SHP77 (cell line): ENCODE measurements around the gene ABLIM3.
"Not testable (repeated sequence)": the region's sequence is repeated elsewhere in the genome, so short reads cannot be mapped to it uniquely, and the experiment has no call there.

Experiments used
- DNase-seq, 2 experiments: peaks; one replicate each; lab custom pipeline; 2025; lab: John Stamatoyannopoulos, UW

ABLIM3 gene

GRCh38 chr5:149257889-149258705 is 116.8 kb downstream of the ABLIM3 start:
- DNase-seq: no peak

DNA sequence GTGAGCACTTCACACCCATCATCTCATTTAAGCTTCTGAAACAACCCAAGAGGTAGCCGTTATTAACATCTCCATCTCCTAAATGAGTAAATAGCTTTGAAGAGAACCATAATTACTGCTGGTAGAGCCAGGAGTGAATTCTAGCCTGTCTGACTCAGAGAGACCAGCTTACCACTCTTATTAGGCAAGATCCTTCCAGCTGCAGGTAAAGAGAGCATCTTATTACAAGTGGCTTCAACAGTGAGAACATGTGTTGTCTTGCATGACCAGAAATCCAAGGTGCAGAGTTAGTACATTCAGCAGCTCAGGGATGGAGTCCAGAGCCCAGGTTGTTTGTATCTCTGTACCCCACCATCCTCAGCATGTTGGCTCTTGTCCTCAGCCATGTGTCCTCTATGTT is 119.5 kb downstream of the ABLIM3 start:
- no peak for DNase-seq

DNA sequence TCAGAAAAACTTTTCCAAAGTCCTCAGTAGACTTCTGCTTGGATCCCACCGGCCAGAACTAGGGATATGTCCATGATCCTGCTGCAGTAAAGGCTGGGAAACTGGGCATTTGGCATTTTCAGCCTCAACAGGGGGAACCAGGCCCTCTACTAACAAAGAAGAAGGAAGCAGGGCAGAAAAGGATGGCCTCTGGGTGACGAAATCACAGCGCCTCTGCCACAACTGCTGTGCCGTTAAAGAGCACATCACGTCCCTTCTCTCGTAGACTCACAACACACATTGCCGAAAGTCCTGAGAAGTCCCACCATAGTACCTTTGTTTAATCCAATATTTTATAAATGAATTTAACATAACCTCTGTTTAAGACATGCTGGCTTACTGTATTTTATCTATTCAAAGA is 120.0 kb downstream of the ABLIM3 start:
- no peak for DNase-seq

- no peak for DNase-seq
Observed at GRCh38 chr5:149262315-149262714, 121.0 kb downstream of the ABLIM3 start.

- peak; percentile 10 to 66 for DNase-seq
Observed at GRCh38 chr5:149264439-149265067, 123.3 kb downstream of the ABLIM3 start.

GRCh38 chr5:149265068-149265465 is 123.8 kb downstream of the ABLIM3 start:
- DNase-seq: no peak

DNA sequence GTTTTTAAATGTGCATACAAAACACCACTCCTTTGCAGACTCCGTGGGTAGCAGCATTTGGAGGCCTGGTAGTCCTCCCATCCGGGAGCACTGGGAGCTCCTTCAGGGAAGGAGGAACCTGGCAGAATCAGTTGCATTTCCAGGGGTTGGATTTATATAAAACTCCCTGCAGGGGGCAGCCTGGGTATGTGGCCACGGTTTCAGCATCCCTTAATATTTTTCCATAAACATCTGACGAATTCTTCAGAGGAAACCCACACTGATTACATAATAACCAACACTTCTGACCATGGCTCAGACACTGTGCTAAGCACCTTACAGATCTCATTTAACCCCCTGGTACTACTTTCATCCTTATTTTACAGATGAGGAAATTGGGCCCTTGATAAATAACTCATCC is 124.3 kb downstream of the ABLIM3 start:
- DNase-seq: peak in 1 of 2 experiments; percentile 9

DNA sequence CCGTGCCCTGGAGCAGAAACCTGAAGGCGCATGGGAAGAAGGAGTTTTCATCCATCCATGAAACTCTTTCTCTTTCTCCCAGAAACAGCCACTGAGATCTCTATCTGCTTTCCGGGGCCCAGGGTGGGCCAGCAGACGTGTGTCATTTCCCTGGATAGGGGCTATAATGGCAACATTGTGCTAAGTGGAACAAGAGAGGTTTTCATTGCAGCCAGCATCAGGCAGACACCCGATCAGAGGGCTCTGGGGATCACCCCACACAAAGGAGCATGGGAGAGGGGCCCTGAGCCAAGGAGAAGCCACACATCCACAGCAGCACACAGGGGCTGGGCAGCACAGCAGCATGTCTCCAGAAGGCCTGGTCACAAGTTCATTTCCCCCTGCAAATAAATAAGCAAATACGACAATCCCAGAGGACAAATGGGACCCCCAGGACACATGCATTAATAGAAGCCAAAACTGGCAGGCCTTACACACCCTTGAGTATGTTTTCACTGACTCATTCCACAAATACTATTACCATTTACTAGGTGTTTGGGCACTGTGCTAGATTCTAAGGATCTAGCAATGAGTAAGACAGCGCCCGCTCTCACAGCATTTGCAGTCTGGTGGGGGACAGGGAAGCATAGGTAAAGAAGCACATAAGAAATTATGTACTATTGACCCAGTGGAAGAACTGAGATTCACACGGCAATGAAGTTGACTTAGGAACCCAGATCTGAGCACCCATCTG is 126.1 kb downstream of the ABLIM3 start:
- no peak for DNase-seq

DNA sequence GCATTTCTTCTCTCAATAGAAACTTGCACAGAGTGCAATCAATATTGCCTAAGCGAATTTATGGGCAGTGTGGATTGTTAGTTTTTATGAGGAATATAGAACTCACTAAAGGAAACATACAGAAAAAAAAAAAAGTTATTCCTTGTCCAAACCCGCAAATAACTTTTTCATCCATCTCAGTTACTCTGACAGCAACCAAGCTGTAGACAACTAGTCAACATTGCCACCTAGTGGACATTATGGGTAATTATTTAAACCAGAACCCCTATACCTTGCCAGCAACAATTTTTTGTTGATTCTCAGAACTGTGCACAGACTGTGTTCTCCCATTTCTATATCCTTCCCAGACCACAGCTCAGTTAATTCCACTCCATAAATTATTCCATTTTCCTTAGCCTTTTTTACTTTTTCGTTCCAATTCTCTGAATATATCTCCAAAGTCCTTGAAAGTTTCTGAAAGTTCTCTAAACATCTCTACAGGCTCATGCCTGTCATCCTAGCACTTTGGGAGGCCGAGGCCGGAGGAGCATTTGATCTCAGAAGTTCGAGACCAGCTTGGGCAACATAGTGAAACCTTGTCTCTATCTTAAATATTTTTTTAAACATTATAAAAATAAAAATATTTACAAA is 127.8 kb downstream of the ABLIM3 start:
- peak; percentile 29 to 59 for DNase-seq

- DNase-seq: peak in 1 of 2 experiments; percentile 20
Observed at GRCh38 chr5:149271195-149271715, 130.0 kb downstream of the ABLIM3 start.

DNA sequence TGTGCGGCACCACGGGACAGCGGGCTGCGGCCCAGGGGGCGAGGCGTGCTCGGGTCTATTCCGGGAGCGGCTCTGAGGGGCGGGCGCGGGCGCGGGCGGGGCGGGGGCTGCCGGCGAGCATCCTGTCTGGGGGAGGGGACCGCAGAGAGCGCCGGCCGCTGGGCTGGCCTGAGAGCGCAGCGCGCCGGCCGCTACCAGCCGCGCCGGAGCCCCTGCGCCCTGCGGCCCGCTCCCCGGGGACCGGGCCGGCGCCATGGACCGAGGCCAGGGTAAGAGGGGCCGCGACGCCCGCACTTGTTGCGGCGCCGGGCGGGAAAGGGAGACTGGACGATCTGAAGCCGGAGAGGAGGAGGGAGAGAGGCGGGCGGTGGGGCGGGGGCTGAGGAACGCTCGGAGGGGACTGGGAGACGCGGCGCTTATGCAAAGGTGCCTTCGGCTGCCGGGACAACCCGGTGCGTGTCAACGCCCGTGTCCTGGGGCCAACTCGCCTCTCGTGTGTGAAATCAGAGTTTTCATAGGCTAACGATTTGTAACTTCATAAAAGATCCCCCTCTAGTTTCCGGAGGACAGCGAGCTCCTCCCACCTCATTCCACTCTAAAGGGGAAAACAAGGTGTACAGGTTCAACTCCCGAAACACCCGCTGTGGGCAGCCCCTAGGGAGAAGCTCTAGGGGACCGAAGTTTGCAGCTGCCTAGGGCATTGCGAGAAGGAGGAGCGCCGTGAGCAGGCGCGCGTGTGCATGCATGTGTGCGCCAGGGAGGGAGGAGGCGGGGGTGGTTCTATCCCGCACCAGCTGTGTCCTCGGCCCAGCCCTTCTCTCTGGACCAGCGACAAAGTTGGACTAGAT is 130.6 kb downstream of the ABLIM3 start, which contains the start of gene AFAP1L1:
TSS of gene AFAP1L1 (plus strand) at position 144 of the 848 bp plus-strand sequence. CDS start at position 254, 110 bp downstream.
- peak; percentile 52 to 60 for DNase-seq

DNA sequence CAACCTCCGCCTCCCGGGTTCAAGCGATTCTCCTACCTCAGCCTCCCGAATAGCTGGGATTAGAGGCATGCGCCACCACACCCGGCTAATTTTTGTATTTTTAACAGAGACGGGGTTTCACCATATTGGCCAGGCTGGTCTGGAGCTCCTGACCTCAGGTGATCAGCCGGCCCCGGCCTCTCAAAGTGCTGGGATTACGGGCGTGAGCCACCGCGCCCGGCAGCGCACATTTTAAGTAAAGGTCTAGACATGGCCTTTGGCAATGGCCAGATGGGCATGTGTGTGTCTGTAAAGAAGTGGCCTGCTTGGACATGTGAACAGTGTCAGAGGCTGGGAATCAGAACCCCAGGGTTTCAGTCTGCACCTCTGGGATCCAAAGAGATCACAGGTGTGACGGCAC is 131.5 kb downstream of the ABLIM3 start:
- not testable (repeated sequence) for DNase-seq

DNA sequence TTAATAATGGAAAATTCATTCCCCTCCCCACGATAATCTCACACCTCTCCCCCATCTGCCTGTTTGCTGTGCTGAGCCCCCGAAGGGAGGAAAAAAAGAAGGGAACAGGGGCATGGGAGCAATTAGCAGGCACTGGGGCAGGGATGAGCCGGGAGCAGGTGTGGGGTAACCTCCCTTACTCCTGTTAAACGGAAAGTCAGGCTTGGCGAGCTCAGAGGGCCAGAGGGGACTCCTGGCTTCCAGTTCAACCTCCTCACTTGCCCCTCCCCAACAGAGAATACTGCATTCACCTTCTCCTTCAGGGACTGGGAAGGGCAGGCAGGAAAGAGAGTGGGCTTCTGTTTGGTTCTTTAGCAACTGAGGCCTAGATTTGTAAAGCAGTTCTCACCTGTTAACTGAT is 131.9 kb downstream of the ABLIM3 start:
- DNase-seq: no peak

DNA sequence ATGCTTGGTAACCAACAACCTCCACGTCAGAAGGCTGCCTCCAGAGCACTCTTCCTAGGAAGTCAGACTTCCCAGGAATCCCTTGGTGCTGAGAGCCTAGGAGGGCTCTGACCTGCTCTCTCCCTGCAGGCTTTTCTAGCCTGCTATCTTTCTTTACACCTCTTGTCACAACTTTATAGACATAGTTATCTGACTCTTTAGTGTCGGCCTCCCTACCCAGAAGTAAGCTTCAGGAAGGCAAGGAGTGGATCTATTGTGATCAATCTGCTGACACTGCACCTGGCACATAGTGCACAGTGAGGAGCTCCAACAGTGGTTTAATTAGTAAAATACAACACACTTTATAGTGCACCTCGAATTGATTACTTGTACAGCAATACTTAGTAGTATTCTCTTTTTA is 132.7 kb downstream of the ABLIM3 start:
- DNase-seq: no peak

DNA sequence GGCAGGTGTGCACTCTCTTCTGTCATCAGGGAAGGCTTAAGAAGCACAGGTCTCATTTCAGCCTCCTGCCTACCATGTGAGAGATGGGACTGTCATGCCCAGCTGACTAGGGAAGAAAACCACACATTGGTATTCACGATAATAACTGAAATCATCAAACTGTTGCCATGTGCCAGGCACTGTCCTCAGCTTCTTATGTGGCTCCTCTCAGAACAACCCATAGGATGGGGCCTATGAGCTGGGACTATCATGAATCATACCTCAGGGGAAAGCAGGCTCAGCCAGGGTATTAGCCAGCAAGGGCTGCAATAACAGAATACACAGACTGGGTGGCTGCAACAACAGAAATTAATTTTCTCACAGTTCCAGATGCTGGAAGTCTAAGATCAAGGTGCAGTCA is 133.6 kb downstream of the ABLIM3 start:
- DNase-seq: no peak

GRCh38 chr5:149277801-149278200 is 136.5 kb downstream of the ABLIM3 start:
- DNase-seq: no peak

DNA sequence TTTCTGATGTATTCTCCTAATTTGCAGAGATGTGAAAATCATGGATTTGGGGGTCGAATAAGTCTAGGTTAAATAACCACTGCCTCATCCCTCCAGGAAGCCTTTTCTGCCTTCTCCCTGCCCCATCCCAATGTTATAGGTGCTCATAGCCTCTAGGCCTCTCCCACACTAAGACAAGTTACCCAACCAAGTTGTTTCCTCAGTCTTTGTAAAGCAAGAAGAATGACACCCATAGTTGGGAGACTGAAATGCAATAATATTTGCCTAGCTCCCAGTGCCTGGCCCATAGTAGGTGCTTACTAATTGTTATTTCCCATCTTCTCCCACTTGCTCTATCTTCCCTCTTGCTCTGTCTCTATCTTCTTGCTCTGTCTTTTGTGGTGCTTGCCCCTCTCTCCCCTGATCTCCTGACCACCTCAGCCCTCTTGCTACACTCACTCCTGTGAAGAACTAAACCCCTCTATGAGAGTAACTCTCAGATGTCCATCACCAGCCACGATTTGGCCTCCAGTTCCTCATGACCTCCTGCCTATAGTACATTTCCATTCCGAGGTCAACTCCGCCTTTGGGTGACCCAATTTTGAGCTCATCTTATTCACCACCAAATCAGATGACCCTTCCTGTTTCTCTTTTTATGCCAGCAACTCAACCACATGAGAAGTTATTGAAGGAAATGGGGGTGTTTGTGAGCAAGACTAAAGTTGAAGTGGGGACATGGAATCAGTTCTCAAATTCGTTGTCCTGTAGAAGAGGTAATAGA is 137.3 kb downstream of the ABLIM3 start:
- DNase-seq: no peak

GRCh38 chr5:149279661-149280060 is 138.4 kb downstream of the ABLIM3 start:
- no peak for DNase-seq

DNA sequence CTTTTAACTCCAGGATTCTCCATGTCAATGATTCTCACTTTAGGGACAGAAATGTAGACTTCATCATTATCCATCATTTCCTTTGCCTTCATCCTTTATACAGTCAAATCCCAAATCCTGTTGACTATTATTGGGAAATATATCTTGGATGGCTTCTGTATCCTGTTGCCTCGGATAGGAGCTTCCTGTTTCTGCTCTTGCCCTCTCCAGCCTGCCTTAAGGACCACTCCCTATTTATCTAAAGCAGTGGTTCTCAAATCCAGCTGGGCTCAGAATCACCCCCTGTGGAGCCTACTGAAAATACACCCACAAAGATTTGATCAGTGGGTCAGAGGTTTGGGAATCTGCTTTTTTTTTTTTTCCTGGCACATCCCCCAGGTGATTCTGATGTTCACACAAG is 138.8 kb downstream of the ABLIM3 start:
- DNase-seq: no peak

DNA sequence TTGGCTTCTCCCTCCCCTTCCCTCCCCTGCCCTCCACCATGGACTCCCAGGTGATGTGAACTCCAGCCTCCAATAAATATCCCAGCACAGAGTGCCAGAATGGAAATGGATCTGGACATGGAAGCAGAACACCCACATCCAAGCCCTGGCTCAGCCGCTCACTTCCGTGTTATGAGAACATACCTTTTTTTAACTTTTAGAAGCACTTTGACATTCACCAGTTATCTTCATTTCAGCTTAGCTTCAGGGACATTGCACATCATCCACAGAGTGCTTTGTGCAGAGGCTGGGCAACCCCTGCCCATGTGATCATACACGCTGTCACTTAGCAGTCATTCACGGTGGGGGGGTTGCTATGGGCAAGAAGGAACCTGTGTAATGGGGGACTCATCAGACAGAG is 139.5 kb downstream of the ABLIM3 start:
- no peak for DNase-seq
